C1 segment of cervical spinal cord (tissue), 14 donors: ENCODE data around the gene GOLGA8M.
"Not testable (repeated sequence)": the region's sequence is repeated elsewhere in the genome, so short reads cannot be mapped to it uniquely, and the experiment has no call there.

ENCODE experiments used
- DNase-seq, 14 donors: peaks; one replicate each; lab custom pipeline; 2025; lab: John Stamatoyannopoulos, UW

GOLGA8M gene

DNA sequence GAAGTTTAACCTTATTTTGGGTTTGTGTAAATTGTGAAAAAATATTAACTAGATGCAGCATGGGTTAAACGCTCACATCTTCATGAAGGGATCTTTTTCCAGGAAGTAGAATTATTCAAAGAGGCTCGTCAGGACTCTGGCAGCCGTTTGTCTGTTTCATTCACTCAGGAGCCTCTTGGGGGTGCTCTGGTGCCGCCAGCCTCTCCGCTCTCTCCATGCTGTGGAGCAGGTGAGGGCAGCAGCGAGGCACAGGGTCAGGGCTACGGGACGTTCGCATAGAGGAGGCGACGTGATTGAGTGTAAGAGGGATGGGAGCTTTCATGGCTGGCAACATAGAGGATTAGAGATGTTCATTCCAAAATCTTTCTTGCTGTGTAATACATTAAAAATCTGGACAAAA, 48.5 kb downstream of the GOLGA8M start:
- not testable (repeated sequence) for DNase-seq

DNA sequence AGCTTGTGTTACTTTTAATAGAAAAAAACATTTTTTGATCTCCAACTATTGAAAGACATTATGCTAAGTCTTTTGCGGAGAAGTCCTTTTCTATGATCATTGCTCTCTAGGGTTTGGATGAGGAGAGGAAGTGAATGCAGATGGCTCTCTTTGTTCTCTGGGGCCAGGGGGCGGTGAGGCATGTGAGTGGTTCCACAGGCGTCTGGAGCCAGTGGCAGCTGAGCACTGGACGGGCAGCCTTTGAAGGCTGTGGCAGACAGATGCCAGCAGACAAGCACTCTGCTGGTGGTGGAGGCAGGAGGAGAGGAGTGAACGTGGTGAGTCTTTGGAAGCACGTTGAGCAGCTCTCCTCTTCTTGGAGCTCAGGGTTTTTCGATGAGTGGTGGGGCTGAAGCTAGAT, 51.5 kb downstream of the GOLGA8M start:
- not testable (repeated sequence) for DNase-seq

DNA sequence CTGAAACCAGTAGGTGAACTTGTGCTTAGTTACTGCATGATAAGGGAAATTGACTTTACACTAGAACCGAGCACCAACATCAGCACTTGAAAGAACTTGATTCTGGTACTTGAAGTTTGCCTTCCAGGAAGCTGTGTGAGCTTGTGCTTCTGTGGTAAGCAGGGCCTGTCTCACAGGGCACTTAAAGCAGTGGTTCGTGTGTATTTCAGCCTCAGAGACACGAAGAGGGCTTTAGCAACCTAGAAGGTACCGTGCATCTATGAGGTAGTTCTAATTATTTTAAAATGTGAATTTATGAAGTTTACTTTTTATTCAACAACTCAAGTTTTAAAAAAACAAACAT, 56.2 kb downstream of the GOLGA8M start:
- DNase-seq, result not testable (repeated sequence)

DNA sequence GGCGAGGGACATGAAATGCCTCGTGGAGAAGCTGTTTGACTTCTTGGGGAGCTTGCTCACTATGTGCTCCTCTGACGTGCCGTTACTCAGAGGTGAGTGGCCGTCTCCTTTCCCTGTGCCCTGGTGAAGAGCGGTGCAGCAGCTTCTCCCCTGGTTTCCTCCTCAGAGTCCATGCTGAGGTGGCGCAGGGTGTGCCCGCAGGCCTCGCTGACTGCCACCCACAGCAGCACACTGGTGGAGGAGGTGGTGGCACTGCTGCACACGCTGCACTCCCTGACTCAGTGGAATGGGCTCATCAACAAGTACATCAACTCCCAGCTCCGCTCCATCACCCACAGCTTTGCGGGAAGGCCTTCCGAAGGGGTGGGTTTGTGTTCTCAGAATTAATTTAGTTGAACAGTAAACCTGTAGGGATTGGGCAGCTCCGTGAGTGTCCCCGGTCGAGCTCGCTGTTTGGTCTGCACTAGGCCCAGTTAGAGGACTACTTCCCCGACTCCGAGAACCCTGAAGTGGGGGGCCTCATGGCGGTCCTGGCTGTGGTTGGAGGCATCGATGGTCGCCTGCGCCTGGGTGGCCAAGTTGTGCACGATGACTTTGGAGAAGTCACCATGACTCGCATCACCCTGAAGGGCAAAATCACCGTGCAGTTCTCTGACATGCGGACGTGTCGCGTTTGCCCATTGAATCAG, 56.7 kb downstream of the GOLGA8M start:
- DNase-seq, result not testable (repeated sequence)

DNA sequence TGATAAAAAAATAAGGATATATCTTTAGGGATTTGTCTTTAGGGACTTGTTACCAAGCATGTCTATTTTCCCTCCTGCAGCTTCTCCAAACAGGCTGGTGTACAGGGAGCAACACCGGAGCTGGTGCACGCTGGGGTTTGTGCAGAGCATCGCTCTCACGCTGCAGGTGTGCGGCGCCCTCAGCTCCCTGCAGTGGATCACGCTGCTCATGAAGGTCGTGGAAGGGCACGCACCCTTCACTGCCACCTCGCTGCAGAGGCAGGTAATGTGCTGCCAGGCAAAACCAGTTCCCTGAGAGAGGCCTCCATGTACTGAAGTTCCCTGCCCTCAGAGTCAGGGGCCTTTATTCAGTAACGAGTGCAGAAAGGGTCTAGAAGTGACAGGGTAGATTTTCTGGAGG, 58.0 kb downstream of the GOLGA8M start:
- DNase-seq, result not testable (repeated sequence)

DNA sequence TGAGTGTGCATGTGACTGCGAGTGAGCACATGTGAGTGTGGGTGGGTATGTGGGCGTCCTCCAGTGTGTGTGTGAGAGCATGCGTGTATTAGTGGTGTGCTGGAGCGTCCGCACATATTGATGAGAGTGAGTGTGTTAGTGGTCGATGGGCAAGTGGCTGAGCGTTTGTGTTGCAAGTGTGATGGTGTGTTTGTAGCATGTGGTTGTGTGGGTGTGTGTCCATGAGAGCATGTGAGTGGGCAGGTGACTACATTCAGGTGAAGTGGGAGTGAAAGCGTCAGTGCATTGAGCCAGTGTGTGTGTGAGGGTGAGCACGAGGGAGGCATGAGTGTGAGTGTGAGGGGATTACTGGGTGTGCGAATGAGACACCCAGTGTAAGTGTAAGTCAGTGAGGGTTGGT, 59.7 kb downstream of the GOLGA8M start:
- DNase-seq, result not testable (repeated sequence)
